ENCODE data around the gene PPP2R3A.

DNA sequence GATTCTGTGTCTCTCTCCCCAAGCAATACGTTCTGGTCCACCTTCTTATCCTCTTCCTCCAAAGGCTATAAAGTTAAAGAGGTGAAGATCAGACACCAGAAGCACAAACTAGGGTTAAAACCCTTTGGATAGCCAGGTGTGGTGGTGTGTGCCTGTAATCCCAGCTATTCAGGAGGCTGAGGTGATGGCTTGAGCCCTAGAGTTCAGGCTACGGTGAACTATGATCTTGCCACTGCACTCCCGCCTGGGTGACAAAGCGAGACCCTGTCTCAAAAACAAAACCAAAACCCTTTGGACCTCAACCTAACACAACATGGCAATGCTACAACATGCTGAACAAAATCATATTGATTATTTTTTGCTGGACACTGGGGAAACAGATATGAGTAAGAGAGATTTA lies 187.4 kb downstream of the PPP2R3A start:
- TF ChIP-seq, protein P1, sequence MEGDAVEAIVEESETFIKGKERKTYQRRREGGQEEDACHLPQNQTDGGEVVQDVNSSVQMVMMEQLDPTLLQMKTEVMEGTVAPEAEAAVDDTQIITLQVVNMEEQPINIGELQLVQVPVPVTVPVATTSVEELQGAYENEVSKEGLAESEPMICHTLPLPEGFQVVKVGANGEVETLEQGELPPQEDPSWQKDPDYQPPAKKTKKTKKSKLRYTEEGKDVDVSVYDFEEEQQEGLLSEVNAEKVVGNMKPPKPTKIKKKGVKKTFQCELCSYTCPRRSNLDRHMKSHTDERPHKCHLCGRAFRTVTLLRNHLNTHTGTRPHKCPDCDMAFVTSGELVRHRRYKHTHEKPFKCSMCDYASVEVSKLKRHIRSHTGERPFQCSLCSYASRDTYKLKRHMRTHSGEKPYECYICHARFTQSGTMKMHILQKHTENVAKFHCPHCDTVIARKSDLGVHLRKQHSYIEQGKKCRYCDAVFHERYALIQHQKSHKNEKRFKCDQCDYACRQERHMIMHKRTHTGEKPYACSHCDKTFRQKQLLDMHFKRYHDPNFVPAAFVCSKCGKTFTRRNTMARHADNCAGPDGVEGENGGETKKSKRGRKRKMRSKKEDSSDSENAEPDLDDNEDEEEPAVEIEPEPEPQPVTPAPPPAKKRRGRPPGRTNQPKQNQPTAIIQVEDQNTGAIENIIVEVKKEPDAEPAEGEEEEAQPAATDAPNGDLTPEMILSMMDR (conservative IDR thresholded peaks at IDR 0.05; ENCODE audit: low read depth, low read length), result no peak
- TF ChIP-seq MAFK (IDR thresholded peaks at IDR 0.05; ENCODE audit: low read depth, low read length) (no peak), MXI1 (IDR thresholded peaks at IDR 0.05; ENCODE audit: borderline replicate concordance, low read depth, low read length) (no peak), BHLHE40 (IDR thresholded peaks at IDR 0.05; ENCODE audit: low read depth, low read length) (no peak), RFX5 (IDR thresholded peaks at IDR 0.05; ENCODE audit: low read depth, low read length) (no peak), MAZ (IDR thresholded peaks at IDR 0.05; ENCODE audit: borderline replicate concordance, low read depth, low read length) (no peak), SMC3 (IDR thresholded peaks at IDR 0.05; ENCODE audit: low read depth, low read length) (no peak), RAD21 (IDR thresholded peaks at IDR 0.05; ENCODE audit: low read length) (no peak), POLR2A (IDR thresholded peaks at IDR 0.05; ENCODE audit: low read depth, low read length) (no peak), FOS (IDR thresholded peaks at IDR 0.05; ENCODE audit: low read depth, low read length) (no peak), RCOR1 (IDR thresholded peaks at IDR 0.05; ENCODE audit: insufficient replicate concordance, low read length) (no peak)
